ENCODE data around the gene SLC34A3. TPM values are rescaled to one million over a fixed set of nuclear protein-coding genes. Genes with fewer than 3 reads are reported as not detected.
A peak's percentile ranks its signal among the peaks of the same experiment; 100 is the strongest.

Gene SLC34A3
- total RNA-seq, 1 donor from 2014 or later, result not detected

GRCh38 chr9:137233143-137233980 lies 2.7 kb downstream of the SLC34A3 start:
- Histone ChIP-seq H3K36me3 (ENCODE audit: control insufficient read depth, insufficient read depth, low read length) (no peaks in the 10 kb centered on the region), H3K27me3 (ENCODE audit: control insufficient read depth, insufficient read depth, low read length) (peaks cover 2% of the 10 kb centered on the region), H3K4me3 (ENCODE audit: low read depth, low read length) (no peak overlapping the region)
- DNase-seq (ENCODE audit: low read depth) (no peak), FAIRE-seq (no peak)
- TF ChIP-seq CTCF (IDR thresholded peaks at IDR 0.05; ENCODE audit: insufficient read depth, low read length, severe bottlenecking), result no peak

- no peak for TF ChIP-seq CTCF (IDR thresholded peaks at IDR 0.05; ENCODE audit: insufficient read depth, low read length, severe bottlenecking)
Measured at GRCh38 chr9:137234055-137234697, 3.5 kb downstream of the SLC34A3 start.

GRCh38 chr9:137234758-137235423 lies 4.2 kb downstream of the SLC34A3 start:
- H3K4me3 ChIP-seq (ENCODE audit: low read depth, low read length), result no peak overlapping the region
- H3K36me3 ChIP-seq (ENCODE audit: control insufficient read depth, insufficient read depth, low read length), result no peaks in the 10 kb centered on the region
- no peak for TF ChIP-seq CTCF (IDR thresholded peaks at IDR 0.05; ENCODE audit: insufficient read depth, low read length, severe bottlenecking)
- peaks cover 2% of the 10 kb centered on the region for H3K27me3 ChIP-seq (ENCODE audit: control insufficient read depth, insufficient read depth, low read length)
- DNase-seq (ENCODE audit: low read depth) (no peak), FAIRE-seq (no peak)

More at GRCh38 chr9:137234055-137234697, 3.5 kb downstream of the SLC34A3 start:
- Histone ChIP-seq H3K36me3 (ENCODE audit: control insufficient read depth, insufficient read depth, low read length) (no peaks in the 10 kb centered on the region), H3K27me3 (ENCODE audit: control insufficient read depth, insufficient read depth, low read length) (peaks cover 2% of the 10 kb centered on the region), H3K4me3 (ENCODE audit: low read depth, low read length) (no peak overlapping the region)
- FAIRE-seq (no peak), DNase-seq (ENCODE audit: low read depth) (no peak)

GRCh38 chr9:137235424-137236237 lies 4.9 kb downstream of the SLC34A3 start:
- TF ChIP-seq CTCF (IDR thresholded peaks at IDR 0.05; ENCODE audit: insufficient read depth, low read length, severe bottlenecking), result no peak
- Histone ChIP-seq H3K36me3 (ENCODE audit: control insufficient read depth, insufficient read depth, low read length) (no peaks in the 10 kb centered on the region), H3K27me3 (ENCODE audit: control insufficient read depth, insufficient read depth, low read length) (peaks cover 2% of the 10 kb centered on the region), H3K4me3 (ENCODE audit: low read depth, low read length) (no peak overlapping the region)
- no peak for DNase-seq (ENCODE audit: low read depth)
- no peak for FAIRE-seq

- FAIRE-seq, result no peak
- peak; percentile 96 for TF ChIP-seq CTCF (IDR thresholded peaks at IDR 0.05; ENCODE audit: insufficient read depth, low read length, severe bottlenecking)
- Histone ChIP-seq H3K4me3 (ENCODE audit: low read depth, low read length) (no peak overlapping the region), H3K27me3 (ENCODE audit: control insufficient read depth, insufficient read depth, low read length) (peaks cover 2% of the 10 kb centered on the region), H3K36me3 (ENCODE audit: control insufficient read depth, insufficient read depth, low read length) (no peaks in the 10 kb centered on the region)
- DNase-seq (ENCODE audit: low read depth), result peak; percentile 53
Measured at GRCh38 chr9:137236238-137236935, 5.7 kb downstream of the SLC34A3 start.
